CD4-positive, CD25-positive, alpha-beta regulatory T cell (primary cell): ENCODE measurements around the gene CELF3. TPM values are rescaled to one million over a fixed set of nuclear protein-coding genes. Genes with fewer than 3 reads are reported as not detected.
A peak's percentile ranks its signal among the peaks of the same experiment; 100 is the strongest.

Experiments
- ATAC-seq, 2 donors: fragments of 150-1000 bp; cut with Tn5 transposase; one replicate each; pipeline ENCODE4 v1.10.0; 2021; ENCODE audit warnings: low read depth in 2 of 2, moderate number of reproducible peaks in 2 of 2, moderate library complexity in 1 of 2
- DNase-seq, 3 donors: peaks; one replicate each; pipeline versions ENCODE4 v3.0.0 to v3.0.0-alpha.2; 2012 to 2022; ENCODE audit warnings: mixed read lengths in 1 of 3
- H3K27ac ChIP-seq: one replicate; pipeline ENCODE4 v1.7.0; 2013; ENCODE audit warnings: mild to moderate bottlenecking, low read length; ENCODE audit not compliant: insufficient read depth, poor library complexity, severe bottlenecking
- H3K27me3 ChIP-seq: one replicate; pipeline ENCODE4 v1.7.0; 2013; ENCODE audit warnings: low read length; ENCODE audit not compliant: control insufficient read depth, insufficient read depth
- H3K36me3 ChIP-seq: one replicate; pipeline ENCODE4 v1.7.0; 2013; ENCODE audit warnings: mild to moderate bottlenecking, low read length, moderate library complexity; ENCODE audit not compliant: control insufficient read depth, insufficient read depth
- H3K4me1 ChIP-seq: 2 replicates; pipeline ENCODE4 v1.7.0; 2013; ENCODE audit warnings: mild to moderate bottlenecking, low read length; ENCODE audit not compliant: insufficient read depth, control insufficient read depth, poor library complexity, severe bottlenecking
- H3K4me3 ChIP-seq: one replicate; pipeline ENCODE4 v1.7.0; 2013; ENCODE audit warnings: low read depth, mild to moderate bottlenecking, low read length, moderate library complexity
- H3K9me3 ChIP-seq, 2 experiments: 1 replicate in 1 of 2; 2 replicates in 1 of 2; pipeline ENCODE4 v1.7.0; 2013; ENCODE audit warnings: low read length in 2 of 2, mild to moderate bottlenecking in 1 of 2, moderate library complexity in 1 of 2; ENCODE audit not compliant: control insufficient read depth in 2 of 2
- H3K27ac Mint-ChIP-seq, 3 donors: one replicate each; pipeline ENCODE4 v1.8.0; 2020 to 2022; ENCODE audit warnings: mild to moderate bottlenecking in 3 of 3, mixed read lengths in 3 of 3, moderate library complexity in 2 of 3
- H3K27me3 Mint-ChIP-seq: one replicate; pipeline ENCODE4 v1.8.0; 2022; ENCODE audit warnings: mild to moderate bottlenecking, mixed read lengths
- H3K36me3 Mint-ChIP-seq: one replicate; pipeline ENCODE4 v1.8.0; 2020; ENCODE audit warnings: mixed read lengths
- H3K4me1 Mint-ChIP-seq, 4 donors: one replicate each; pipeline ENCODE4 v1.8.0; 2020 to 2022; ENCODE audit warnings: mixed read lengths in 4 of 4, mild to moderate bottlenecking in 1 of 4
- H3K4me3 Mint-ChIP-seq, 4 donors: one replicate each; pipeline ENCODE4 v1.8.0; 2020 to 2022; ENCODE audit warnings: mild to moderate bottlenecking in 4 of 4, mixed read lengths in 4 of 4, moderate library complexity in 3 of 4
- H3K9me3 Mint-ChIP-seq, 7 donors: one replicate each; pipeline ENCODE4 v1.8.0; 2020 to 2022; ENCODE audit warnings: mixed read lengths in 7 of 7, mild to moderate bottlenecking in 3 of 7, moderate library complexity in 2 of 7
- polyA plus RNA-seq, 4 donors: library from polyadenylated mRNA; unstranded; fragments of 300-500 nt; fragmentation: Illumina TruSeq; gene quantifications; one replicate each; pipeline ENCODE4 v1.2.3, GENCODE V29; 2021
- total RNA-seq: library from RNA; stranded (reverse); gene quantifications from one replicate; pipeline ENCODE4 v1.2.3, GENCODE V29; 2022

Gene CELF3
- total and polyA plus RNA-seq, 5 donors from 2014 or later = not detected

DNA sequence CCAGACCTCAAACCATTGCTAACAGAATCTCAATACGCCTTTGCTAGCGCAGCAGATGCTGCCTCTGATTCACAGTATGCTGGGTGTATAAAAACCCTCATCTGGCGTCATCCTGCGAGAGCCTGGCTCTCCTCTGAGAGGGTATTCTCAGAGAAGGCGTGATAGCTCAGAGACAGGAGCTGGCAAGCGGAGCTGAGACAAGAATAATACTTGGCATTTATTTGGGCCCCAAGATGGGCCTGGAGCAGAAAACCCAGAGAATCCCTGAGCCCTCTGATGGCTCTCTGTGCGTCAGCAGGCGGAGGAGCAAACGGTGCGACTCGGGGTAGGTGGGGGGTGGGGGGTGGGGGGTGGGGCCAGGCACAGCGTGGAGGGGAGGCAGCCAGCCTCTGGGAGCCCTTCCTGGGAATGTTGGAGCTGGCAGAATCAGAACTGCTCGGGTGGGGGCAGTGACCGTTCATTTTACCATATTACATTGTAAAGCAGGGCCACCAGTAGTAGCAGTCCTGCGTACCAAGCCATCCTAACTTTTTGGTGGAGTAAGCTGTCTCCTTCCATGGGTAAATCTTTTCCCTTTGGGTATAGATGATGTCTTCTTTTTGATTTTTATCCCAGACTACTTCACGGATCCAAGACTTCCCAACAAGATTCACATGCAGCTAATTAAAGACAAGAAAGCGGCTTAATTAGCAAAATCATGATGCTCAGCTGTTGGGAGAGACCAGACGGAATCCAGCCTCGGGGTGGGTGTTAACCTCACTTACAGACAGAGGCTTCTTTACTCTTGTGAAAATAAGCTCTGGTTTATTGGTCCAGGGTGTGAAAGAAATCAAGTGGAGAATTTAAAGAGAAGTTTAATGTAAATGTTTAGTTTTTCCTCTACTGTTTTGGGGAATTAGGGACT, 11.8 kb upstream of the CELF3 start:
- Histone ChIP-seq H3K27ac (no peak overlapping the region), H3K9me3 (no peaks in the 10 kb centered on the region), H3K36me3 (no peaks in the 10 kb centered on the region), H3K4me1 (no peaks in the 10 kb centered on the region), H3K4me3 (no peak overlapping the region), H3K27me3 (peaks cover 26% of the 10 kb centered on the region)
- DNase-seq (no peak), ATAC-seq (no peak)
- Mint-ChIP-seq H3K36me3 (no peaks in the 10 kb centered on the region), H3K4me1 (no peaks in the 10 kb centered on the region), H3K27ac (no peak overlapping the region), H3K27me3 (peaks cover 81% of the 10 kb centered on the region), H3K9me3 (peaks cover 0 to 1% (median 0%) of the 10 kb centered on the region in 7 donors), H3K4me3 (no peak overlapping the region)

- DNase-seq = no peak
- H3K4me3 ChIP-seq = no peak overlapping the region
- Mint-ChIP-seq H3K4me3 (no peak overlapping the region), H3K4me1 (peaks cover 0 to 22% (median 7%) of the 10 kb centered on the region in 4 donors), H3K9me3 (peaks cover 0 to 2% (median 0%) of the 10 kb centered on the region in 7 donors), H3K27me3 (peaks cover 87% of the 10 kb centered on the region), H3K27ac (no peak overlapping the region), H3K36me3 (no peaks in the 10 kb centered on the region)
- H3K27me3 ChIP-seq = peaks cover 39% of the 10 kb centered on the region
- no peak overlapping the region for H3K27ac ChIP-seq
- H3K36me3 ChIP-seq = no peaks in the 10 kb centered on the region
- peaks cover 20% of the 10 kb centered on the region for H3K4me1 ChIP-seq
- no peaks in the 10 kb centered on the region for H3K9me3 ChIP-seq
- no peak for ATAC-seq
These were observed 7.2 kb upstream of the CELF3 start for GRCh38 chr1:151723726-151724370.

DNA sequence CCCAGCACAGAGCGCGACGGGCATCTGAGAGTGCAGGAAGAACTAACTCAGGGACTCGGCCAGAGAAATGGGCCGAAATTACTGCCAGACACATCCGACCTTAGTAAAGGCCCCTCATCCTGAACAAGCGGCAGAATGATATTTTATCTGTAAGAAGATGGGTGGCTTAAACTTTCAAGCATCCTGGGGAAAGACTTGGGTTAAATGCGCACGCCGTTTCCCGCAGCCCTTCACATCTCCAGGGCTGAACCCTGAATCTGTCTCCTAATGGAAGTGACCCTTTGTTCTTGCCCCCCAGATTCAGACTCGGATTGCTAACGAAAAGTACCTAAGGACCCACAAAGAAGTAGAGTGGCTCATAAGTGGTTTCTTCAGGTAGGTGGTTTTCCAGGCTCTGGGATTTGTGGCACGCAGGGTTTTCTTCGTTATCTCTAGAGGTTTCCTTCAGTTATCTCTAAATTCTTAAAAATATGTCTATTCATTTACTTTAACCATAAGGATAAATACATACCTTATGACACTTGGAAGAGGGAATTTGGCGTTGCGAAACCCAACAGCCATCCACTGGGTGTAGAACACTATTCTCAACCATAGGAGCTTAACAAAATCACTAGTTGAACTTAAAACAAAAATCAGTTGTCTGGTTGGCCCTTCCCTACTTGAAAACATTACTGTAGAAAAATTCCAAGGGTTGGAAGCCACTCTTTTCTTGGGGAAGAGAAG, 5.3 kb upstream of the CELF3 start:
- Mint-ChIP-seq H3K9me3 (peaks cover 0 to 6% (median 0%) of the 10 kb centered on the region in 7 donors), H3K27ac (no peak overlapping the region), H3K36me3 (no peaks in the 10 kb centered on the region), H3K27me3 (peaks cover 88% of the 10 kb centered on the region), H3K4me1 (peaks cover 0 to 32% (median 10%) of the 10 kb centered on the region in 4 donors), H3K4me3 (peak overlapping the region; percentile 10 to 76 (median 65))
- Histone ChIP-seq H3K4me1 (peaks cover 25% of the 10 kb centered on the region), H3K27ac (no peak overlapping the region), H3K27me3 (peaks cover 48% of the 10 kb centered on the region), H3K9me3 (no peaks in the 10 kb centered on the region), H3K36me3 (no peaks in the 10 kb centered on the region), H3K4me3 (peak overlapping the region; percentile 2)
- ATAC-seq (no peak), DNase-seq (no peak)

DNA sequence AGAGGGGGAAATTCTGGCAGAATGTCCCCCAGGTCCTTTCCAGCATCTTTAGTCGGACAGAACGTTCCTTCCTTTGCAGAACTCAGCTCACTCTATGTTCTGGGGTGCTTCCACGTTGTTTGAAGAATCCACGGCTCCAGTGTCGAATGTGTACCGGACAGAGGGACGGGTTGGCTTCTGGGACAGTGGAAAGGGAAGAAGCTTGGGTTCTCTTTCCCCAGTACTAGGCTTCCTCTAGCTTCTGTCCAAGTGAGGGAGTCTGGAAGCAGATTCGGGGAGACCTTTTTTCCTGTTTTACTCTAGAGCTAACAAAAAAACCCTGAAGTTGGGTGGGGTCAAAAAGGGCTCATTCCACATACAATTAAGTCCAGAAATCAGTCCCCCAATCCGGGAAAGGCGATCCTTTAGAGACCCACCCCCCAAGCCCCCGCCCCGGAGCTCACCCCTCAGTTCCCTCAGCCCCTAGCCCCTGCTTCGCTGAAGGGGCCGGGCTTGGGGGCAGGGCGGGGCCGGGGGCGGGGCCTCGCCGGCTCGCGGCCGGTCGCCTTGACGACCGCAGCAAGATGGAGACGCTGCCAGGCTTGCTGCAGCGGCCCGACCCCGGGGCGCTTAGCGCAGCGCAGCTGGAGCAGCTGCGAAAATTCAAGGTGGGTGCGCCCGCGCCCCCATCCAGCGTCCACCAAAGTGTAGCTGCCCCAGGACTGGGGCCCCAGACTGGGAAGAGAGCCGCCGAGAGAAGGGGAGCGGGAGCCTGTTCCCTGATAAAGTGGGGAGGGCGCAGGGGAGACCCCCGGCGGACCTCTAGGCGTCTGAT, 4.6 kb upstream of the CELF3 start, which contains the start of gene RIIAD1:
Gene RIIAD1, plus strand, starts transcription at position 549 of the 814 bp plus-strand sequence. Its CDS starts 15 bp downstream, at position 564.
- Histone ChIP-seq H3K4me3 (peak within 1 kb of the TSS; percentile 81), H3K9me3 (no peaks in the 10 kb centered on the region), H3K36me3 (no peaks in the 10 kb centered on the region), H3K27me3 (peaks cover 48% of the 10 kb centered on the region), H3K27ac (no peak within 1 kb of the TSS), H3K4me1 (peaks cover 30% of the 10 kb centered on the region)
- H3K27me3 Mint-ChIP-seq = peaks cover 90% of the 10 kb centered on the region
- H3K27ac Mint-ChIP-seq = peak within 1 kb of the TSS; percentile 2 to 59 (median 23)
- peak; percentile 73 to 83 for ATAC-seq
- H3K4me3 Mint-ChIP-seq = peak within 1 kb of the TSS; percentile 10 to 90 (median 81)
- peaks cover 0 to 6% (median 0%) of the 10 kb centered on the region in 7 donors for H3K9me3 Mint-ChIP-seq
- peak; percentile 40 to 57 (median 42) for DNase-seq
- peaks cover 0 to 35% (median 13%) of the 10 kb centered on the region in 4 donors for H3K4me1 Mint-ChIP-seq
- H3K36me3 Mint-ChIP-seq = no peaks in the 10 kb centered on the region

GRCh38 chr1:151720554-151720953, 4.0 kb upstream of the CELF3 start:
- no peaks in the 10 kb centered on the region for H3K36me3 Mint-ChIP-seq
- peak overlapping the region; percentile 10 to 90 (median 81) for H3K4me3 Mint-ChIP-seq
- H3K9me3 Mint-ChIP-seq = peaks cover 0 to 6% (median 0%) of the 10 kb centered on the region in 7 donors
- Histone ChIP-seq H3K9me3 (no peaks in the 10 kb centered on the region), H3K27me3 (peaks cover 48% of the 10 kb centered on the region), H3K36me3 (no peaks in the 10 kb centered on the region), H3K27ac (no peak overlapping the region), H3K4me3 (peak overlapping the region; percentile 81), H3K4me1 (peaks cover 30% of the 10 kb centered on the region)
- DNase-seq (peak in 1 of 3 donors; percentile 40), ATAC-seq (no peak)
- peaks cover 90% of the 10 kb centered on the region for H3K27me3 Mint-ChIP-seq
- peak overlapping the region; percentile 2 to 59 (median 23) for H3K27ac Mint-ChIP-seq
- H3K4me1 Mint-ChIP-seq = peaks cover 0 to 39% (median 14%) of the 10 kb centered on the region in 4 donors

DNA sequence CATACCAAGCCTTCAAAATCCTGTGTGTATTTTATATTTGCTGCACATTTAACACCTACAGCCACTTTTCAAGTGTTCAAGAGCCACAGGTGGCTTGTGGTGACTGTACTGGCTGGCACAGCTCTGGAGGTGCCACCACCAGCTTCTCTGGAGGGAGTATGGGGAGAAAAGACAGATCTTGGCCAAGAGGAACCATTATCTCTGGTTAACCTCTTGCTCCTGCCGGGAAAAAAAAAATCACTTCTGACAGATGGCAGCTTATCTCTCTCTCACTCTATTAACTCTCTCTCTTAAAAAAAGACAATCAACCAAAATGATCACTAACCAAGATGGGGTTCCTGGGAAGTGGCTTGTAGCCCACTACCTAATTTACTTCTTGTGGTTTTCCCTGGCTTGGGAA, 3.5 kb upstream of the CELF3 start:
- H3K4me1 Mint-ChIP-seq = peaks cover 0 to 41% (median 16%) of the 10 kb centered on the region in 4 donors
- Histone ChIP-seq H3K4me1 (peaks cover 30% of the 10 kb centered on the region), H3K36me3 (no peaks in the 10 kb centered on the region), H3K27ac (no peak overlapping the region), H3K27me3 (peaks cover 50% of the 10 kb centered on the region), H3K4me3 (peak overlapping the region; percentile 81), H3K9me3 (no peaks in the 10 kb centered on the region)
- H3K9me3 Mint-ChIP-seq = peaks cover 0 to 6% (median 0%) of the 10 kb centered on the region in 7 donors
- H3K4me3 Mint-ChIP-seq = peak overlapping the region in 3 of 4 donors; percentile 4 to 84 (median 10)
- no peak for DNase-seq
- peaks cover 90% of the 10 kb centered on the region for H3K27me3 Mint-ChIP-seq
- ATAC-seq = no peak
- peak overlapping the region in 2 of 3 donors; percentile 2 to 59 for H3K27ac Mint-ChIP-seq
- no peaks in the 10 kb centered on the region for H3K36me3 Mint-ChIP-seq
